Right forelimb (tissue), 1 donor: ENCODE results near the gene TAF11L4.
"Not testable (repeated sequence)": the region's sequence is repeated elsewhere in the genome, so short reads cannot be mapped to it uniquely, and the experiment has no call there.

Experiments
- DNase-seq: peaks from one replicate; pipeline ENCODE4 v3.0.0-alpha.2; 2018

The TAF11L4 gene

DNA sequence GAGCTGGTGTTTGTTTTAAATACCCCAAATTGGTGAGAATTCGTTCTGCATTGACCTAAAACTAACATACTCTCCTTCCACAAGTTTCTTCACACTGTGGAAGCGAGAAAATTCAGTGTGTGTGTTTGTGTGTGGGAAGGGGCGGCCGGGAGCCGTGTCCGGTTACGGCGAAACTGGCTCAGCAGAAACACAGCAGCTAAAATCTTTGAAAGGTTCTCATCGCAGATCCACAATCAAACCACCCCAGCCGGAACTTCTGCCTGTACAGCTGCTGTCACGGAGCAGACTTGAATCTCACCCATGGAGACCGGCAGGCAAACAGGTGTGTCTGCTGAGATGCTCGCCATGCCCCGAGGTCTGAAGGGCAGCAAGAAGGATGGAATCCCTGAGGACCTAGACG, at the start of gene TAF11L4:
TSS of gene TAF11L4 (plus strand) at position 301 of the 400 bp plus-strand sequence.
- not testable (repeated sequence) for DNase-seq

DNA sequence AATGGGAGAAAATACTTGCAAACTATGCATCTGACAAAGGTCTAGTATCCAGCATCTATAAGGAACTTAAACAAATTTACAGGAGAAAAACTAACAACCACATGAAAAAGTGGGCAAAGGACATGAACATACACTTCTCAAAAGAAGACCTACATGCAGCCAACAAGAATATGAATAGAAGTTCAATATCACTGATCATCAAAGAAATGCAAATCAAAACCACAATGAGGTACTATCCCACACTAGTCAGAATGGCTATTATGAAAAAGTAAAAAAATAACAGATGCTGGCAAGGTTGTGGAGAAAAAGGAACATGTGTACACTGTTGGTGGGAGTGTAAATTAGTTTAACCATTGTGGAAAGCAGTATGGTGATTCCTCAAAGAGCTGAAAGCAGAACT, 46.5 kb upstream of the TAF11L4 start:
- DNase-seq = not testable (repeated sequence)

- no peak for DNase-seq
Observed at GRCh38 chr5:17477043-17477442, 44.6 kb upstream of the TAF11L4 start.

- no peak for DNase-seq
Observed at GRCh38 chr5:17477573-17478265, 43.9 kb upstream of the TAF11L4 start.

- no peak for DNase-seq
Observed at GRCh38 chr5:17481378-17481777, 40.2 kb upstream of the TAF11L4 start.

- no peak for DNase-seq
Observed at GRCh38 chr5:17482790-17483189, 38.8 kb upstream of the TAF11L4 start.

DNA sequence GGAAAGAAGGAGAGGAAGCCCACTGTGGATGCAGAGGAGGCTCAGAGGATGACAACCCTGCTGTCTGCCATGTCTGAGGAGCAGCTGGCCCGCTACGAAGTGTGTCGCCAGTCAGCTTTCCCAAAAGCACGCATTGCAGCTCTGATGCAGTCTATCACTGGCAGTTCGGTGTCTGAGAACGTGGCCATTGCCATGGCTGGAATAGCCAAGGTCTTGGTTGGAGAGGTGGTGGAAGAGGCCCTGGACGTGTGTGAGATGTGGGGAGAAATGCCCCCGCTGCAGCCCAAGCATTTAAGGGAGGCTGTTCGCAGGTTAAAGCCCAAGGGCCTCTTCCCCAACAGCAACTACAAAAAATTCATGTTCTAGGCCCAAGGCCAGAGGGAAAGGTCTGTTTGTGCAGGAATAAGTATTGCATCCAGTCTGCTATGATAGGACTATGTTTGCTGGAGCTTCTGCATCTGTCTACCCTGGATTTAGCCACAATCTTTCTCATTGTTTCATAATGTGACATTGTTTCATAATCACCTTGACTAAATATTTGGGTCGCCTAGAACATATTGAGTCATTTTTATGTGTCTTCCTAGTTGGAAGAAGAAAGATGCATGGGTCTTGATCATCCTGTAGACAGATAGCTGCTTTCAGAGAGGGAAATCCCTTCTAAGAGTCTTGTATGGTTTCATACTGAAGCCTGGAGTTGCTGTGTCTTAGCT, 35.0 kb upstream of the TAF11L4 start:
- DNase-seq = not testable (repeated sequence)

- DNase-seq = no peak
Observed at GRCh38 chr5:17487174-17487512, 34.5 kb upstream of the TAF11L4 start.

DNA sequence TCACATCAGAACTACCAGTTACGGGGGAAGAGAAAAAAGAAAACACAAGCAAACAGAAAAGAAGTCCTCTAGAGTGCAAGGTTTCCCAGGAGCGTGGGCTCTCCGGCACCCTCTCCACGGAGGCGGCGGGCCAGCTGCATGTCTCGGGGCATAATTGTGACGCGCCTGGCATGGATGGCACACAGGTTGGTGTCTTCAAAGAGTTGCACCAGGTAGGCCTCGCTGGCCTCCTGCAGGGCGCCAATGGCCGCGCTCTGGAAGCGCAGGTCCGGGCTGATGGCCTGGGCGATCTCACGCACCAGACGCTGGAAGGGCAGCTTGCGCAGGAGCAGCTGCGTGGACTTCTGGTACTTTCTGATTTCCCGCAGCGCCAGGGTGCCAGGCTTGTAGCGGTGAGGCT, 30.3 kb upstream of the TAF11L4 start:
- not testable (repeated sequence) for DNase-seq

DNA sequence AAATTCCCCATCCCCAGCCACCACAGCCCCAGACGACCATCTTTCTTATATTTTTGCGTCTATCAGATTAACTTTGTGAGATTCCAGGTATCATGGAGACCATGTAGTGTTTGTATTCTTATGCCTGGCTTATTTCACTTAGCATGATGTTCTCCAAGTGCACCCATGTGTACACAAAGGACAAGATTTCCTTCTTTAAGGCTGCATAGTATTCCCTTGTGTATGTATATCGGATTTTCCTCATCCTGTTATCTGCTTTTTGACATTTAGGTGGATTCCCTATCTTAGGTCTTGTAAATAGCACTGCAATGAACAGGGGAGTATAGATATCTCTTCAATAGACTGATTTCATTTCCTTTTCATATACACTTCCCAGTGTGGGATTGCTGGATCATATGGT, 28.8 kb upstream of the TAF11L4 start:
- no peak for DNase-seq

- no peak for DNase-seq
Observed at GRCh38 chr5:17497446-17497845, 24.2 kb upstream of the TAF11L4 start.

DNA sequence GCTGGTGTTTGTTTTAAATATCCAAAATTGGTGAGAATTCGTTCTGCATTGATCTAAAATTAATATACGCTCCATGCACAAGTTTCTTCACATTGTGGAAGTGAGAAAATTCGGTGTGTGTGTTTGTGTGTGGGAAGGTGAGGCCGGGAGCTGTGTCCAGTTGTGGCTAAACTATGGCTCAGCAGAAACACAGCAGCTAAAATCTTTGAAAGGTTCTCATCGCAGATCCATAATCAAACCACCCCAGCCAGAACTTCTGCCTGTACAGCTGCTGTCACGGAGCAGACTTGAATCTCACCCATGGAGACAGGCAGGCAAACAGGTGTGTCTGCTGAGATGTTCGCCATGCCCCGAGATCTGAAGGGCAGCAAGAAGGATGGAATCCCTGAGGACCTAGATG, 23.7 kb upstream of the TAF11L4 start, which contains the start of gene TAF11L2:
TSS of gene TAF11L2 (plus strand) at position 301 of the 400 bp plus-strand sequence.
- DNase-seq = not testable (repeated sequence)

- DNase-seq = no peak
Observed at GRCh38 chr5:17511775-17512325, 9.8 kb upstream of the TAF11L4 start.

- DNase-seq = not testable (repeated sequence)
Observed at GRCh38 chr5:17517526-17517925, 4.1 kb upstream of the TAF11L4 start.

DNA sequence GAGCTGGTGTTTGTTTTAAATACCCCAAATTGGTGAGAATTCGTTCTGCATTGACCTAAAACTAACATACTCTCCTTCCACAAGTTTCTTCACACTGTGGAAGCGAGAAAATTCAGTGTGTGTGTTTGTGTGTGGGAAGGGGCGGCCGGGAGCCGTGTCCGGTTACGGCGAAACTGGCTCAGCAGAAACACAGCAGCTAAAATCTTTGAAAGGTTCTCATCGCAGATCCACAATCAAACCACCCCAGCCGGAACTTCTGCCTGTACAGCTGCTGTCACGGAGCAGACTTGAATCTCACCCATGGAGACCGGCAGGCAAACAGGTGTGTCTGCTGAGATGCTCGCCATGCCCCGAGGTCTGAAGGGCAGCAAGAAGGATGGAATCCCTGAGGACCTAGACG, 3.5 kb upstream of the TAF11L4 start, which contains the start of gene TAF11L3:
TSS of gene TAF11L3 (plus strand) at position 301 of the 400 bp plus-strand sequence.
- DNase-seq = not testable (repeated sequence)

DNA sequence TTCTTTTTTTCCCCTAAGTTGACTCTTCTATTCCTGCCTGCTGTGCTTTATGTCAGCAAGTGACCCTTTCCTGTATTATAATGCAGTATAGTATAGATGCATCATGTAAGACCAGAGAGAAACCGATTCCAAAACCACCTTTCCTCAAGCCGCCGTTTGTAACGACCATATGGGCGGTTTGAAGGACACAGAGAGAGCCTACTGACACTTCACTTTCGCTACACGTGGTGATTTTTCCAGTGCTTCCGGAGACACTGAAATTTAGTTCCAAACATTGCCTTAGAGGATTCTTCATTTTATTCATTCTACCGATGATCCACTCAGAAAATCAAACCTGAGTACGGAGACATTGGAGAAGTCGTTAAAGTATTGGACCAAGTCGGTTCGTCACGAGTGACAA, 2.1 kb upstream of the TAF11L4 start:
- not testable (repeated sequence) for DNase-seq

- not testable (repeated sequence) for DNase-seq
Observed at GRCh38 chr5:17524935-17525334, 3.3 kb downstream of the TAF11L4 start, which contains the start of gene TAF11L5. TSS of gene TAF11L5 (plus strand) at chr5:17525235.

DNA sequence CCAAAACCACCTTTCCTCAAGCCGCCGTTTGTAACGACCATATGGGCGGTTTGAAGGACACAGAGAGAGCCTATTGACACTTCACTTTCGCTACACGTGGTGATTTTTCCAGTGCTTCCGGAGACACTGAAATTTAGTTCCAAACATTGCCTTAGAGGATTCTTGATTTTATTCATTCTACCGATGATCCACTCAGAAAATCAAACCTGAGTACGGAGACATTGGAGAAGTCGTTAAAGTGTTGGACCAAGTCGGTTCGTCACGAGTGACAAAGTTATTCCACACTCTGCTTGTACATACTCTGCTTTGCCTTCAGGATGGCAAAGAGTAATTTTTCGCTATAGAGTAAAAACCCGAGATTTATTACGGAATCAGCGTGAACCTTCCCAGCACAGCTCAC, 4.9 kb downstream of the TAF11L4 start:
- DNase-seq = not testable (repeated sequence)

DNA sequence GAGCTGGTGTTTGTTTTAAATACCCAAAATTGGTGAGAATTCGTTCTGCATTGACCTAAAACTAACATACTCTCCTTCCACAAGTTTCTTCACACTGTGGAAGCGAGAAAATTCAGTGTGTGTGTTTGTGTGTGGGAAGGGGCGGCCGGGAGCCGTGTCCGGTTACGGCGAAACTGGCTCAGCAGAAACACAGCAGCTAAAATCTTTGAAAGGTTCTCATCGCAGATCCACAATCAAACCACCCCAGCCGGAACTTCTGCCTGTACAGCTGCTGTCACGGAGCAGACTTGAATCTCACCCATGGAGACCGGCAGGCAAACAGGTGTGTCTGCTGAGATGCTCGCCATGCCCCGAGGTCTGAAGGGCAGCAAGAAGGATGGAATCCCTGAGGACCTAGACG, 6.8 kb downstream of the TAF11L4 start, which contains the start of gene TAF11L6:
TSS of gene TAF11L6 (plus strand) at position 301 of the 400 bp plus-strand sequence.
- DNase-seq = not testable (repeated sequence)
